Suprapubic skin (tissue), 3 donors: Measurements from ENCODE around the gene EFCAB5.

Experiments used
- POLR2AphosphoS5 ChIP-seq, 3 donors: sonication (generic); formaldehyde crosslinking; IDR thresholded peaks; one replicate each; pipeline ENCODE4 v1.6.1; 2017; ENCODE audit warnings: antibody characterized with exemption in 3 of 3
- TF ChIP-seq, protein P1 (sequence below), 2 donors: fragments of 200-600 bp in 1 of 2; fragments of 450-650 bp in 1 of 2; sonication (generic) in 1 of 2; IDR thresholded peaks; one replicate each; pipeline ENCODE4 v1.5.1; 2016 to 2019; ENCODE audit warnings: antibody characterized with exemption in 2 of 2, mild to moderate bottlenecking in 1 of 2, moderate library complexity in 1 of 2

DNA sequence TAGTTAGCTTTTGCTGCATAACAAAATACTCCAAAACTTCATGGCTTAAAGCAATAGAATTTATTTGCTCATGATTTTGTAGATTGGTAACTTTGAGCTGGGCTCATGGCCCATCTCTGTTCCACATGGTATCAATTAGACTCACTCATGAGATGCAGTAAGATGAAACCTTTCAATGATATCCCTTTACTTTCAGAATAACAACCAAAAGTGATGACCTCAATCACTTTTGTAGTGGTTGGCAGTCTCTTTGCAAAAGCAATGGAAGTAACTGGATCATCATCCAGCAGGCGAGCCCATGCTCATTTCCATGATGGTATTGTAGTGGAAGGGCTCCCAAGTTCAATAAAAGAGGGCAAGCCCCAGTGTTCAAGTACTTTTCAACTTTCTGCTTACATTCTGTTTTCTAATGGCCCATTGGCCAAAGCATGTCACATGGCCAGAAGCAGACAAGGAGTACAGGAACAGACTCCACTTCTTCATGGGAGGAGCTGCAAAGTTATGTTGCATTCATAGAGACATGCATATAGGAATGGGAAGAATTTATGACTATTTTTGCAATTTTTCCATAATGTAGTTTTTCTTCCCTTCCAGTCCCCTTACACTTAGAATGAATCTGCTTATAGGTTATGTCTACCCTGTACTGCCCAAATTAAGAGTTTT is 41.7 kb downstream of the EFCAB5 start:
- TF ChIP-seq POLR2AphosphoS5 (IDR thresholded peaks at IDR 0.05): no peak
- TF ChIP-seq, protein P1, sequence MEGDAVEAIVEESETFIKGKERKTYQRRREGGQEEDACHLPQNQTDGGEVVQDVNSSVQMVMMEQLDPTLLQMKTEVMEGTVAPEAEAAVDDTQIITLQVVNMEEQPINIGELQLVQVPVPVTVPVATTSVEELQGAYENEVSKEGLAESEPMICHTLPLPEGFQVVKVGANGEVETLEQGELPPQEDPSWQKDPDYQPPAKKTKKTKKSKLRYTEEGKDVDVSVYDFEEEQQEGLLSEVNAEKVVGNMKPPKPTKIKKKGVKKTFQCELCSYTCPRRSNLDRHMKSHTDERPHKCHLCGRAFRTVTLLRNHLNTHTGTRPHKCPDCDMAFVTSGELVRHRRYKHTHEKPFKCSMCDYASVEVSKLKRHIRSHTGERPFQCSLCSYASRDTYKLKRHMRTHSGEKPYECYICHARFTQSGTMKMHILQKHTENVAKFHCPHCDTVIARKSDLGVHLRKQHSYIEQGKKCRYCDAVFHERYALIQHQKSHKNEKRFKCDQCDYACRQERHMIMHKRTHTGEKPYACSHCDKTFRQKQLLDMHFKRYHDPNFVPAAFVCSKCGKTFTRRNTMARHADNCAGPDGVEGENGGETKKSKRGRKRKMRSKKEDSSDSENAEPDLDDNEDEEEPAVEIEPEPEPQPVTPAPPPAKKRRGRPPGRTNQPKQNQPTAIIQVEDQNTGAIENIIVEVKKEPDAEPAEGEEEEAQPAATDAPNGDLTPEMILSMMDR (IDR thresholded peaks at IDR 0.05): no peak
